ENCODE data around the gene BNIPL.

GRCh38 chr1:151055581-151055980 lies 19.2 kb downstream of the BNIPL start:
- TF ChIP-seq POLR2A (IDR thresholded peaks at IDR 0.05) (no peak), EP300 (IDR thresholded peaks at IDR 0.05; ENCODE audit: low read depth) (no peak)
- TF ChIP-seq, protein P1, sequence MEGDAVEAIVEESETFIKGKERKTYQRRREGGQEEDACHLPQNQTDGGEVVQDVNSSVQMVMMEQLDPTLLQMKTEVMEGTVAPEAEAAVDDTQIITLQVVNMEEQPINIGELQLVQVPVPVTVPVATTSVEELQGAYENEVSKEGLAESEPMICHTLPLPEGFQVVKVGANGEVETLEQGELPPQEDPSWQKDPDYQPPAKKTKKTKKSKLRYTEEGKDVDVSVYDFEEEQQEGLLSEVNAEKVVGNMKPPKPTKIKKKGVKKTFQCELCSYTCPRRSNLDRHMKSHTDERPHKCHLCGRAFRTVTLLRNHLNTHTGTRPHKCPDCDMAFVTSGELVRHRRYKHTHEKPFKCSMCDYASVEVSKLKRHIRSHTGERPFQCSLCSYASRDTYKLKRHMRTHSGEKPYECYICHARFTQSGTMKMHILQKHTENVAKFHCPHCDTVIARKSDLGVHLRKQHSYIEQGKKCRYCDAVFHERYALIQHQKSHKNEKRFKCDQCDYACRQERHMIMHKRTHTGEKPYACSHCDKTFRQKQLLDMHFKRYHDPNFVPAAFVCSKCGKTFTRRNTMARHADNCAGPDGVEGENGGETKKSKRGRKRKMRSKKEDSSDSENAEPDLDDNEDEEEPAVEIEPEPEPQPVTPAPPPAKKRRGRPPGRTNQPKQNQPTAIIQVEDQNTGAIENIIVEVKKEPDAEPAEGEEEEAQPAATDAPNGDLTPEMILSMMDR (IDR thresholded peaks at IDR 0.05) = no peak

All from transverse colon (tissue), 3 donors.